Measurements from ENCODE around the gene PDZD4. TPM values are rescaled to one million over a fixed set of nuclear protein-coding genes. Genes with fewer than 3 reads are reported as not detected.

The PDZD4 gene
- total and polyA plus RNA-seq, 9 of the 15 experiments (the other 6 are each of a cell fraction or from before 2014, with no cell fraction given) = 0.05 to 0.38 (median 0.07) TPM; not detected in 5

DNA sequence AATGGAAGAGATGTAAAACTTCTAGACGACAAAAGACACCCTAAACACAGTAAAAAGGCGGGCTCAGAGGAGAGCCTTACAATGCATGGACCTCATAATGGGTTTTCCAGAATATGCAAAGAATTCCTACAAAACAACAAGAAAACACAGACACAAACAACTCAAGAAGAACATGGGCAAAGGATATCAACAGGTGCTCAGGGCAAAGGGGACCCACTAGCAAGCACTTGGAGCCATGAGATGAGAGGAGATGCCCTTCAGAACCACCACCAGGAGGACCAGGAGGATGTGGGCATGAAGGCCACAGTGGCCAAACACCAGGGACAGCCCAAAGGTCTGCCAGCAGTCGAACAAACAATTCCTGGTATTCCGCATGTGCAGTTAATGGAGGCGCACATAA is 17.2 kb downstream of the PDZD4 start:
- H2AFZ ChIP-seq (ENCODE audit: low read depth, low read length) = no peak overlapping the region
- DNase-seq (ENCODE audit: extremely low read depth in 1 of 4, low spot score in 3 of 4) (no peak), ATAC-seq (no peak), FAIRE-seq (no peak)
- no peaks in the 10 kb centered on the region; the same call in 1 of the 2 replicates for H4K20me1 ChIP-seq (replicated peaks; ENCODE audit: control insufficient read depth, insufficient read depth, low read length)
- no peak overlapping the region for H3K27ac ChIP-seq (ENCODE audit: extremely low read depth, low read depth, low read length)
- H3K27me3 ChIP-seq (ENCODE audit: control insufficient read depth in 2 of 2, insufficient read depth in 2 of 2, low read length in 2 of 2) = peaks cover 16 to 33% of the 10 kb centered on the region in 2 experiments; a peak in 3 of 5 replicates
- 20% methylated on average over 5 of the region's 5 CpGs for WGBS (ENCODE audit: insufficient coverage, low coverage, missing lambda C conversion rate)
- H3K4me3 ChIP-seq = no peak overlapping the region
- no peak overlapping the region for H3K9ac ChIP-seq (ENCODE audit: insufficient read depth in 1 of 2, low read depth in 2 of 2, low read length in 2 of 2)
- H3K9me3 ChIP-seq (replicated peaks; ENCODE audit: control insufficient read depth, insufficient read depth, low read depth, low read length) = no peaks in the 10 kb centered on the region
- H3K4me1 ChIP-seq (replicated peaks in 1 of 2; ENCODE audit: control insufficient read depth in 2 of 2, insufficient read depth in 2 of 2, low read length in 2 of 2) = peaks cover 5 to 21% of the 10 kb centered on the region in 2 experiments; a peak in 4 of 5 replicates
- H3K9me1 ChIP-seq (ENCODE audit: control insufficient read depth, insufficient read depth, low read length) = no peaks in the 10 kb centered on the region
- TF ChIP-seq MCM3 (IDR thresholded peaks at IDR 0.05) (no peak), STAG1 (CRISPR knock-in tag; IDR thresholded peaks at IDR 0.05; ENCODE audit: borderline replicate concordance) (no peak), ZNF146 (CRISPR knock-in tag; IDR thresholded peaks at IDR 0.05; ENCODE audit: unreplicated experiment) (no peak), CCNT2 (IDR thresholded peaks at IDR 0.05; ENCODE audit: borderline replicate concordance, extremely low read depth, insufficient read length, low read depth, low read length) (no peak), MECOM (CRISPR knock-in tag; IDR thresholded peaks at IDR 0.05) (no peak), NONO (IDR thresholded peaks at IDR 0.05; ENCODE audit: low read depth in 2 of 2, low read length in 1 of 2) (no peak), GABPB1 (CRISPR knock-in tag; IDR thresholded peaks at IDR 0.05) (no peak), SMARCA4 (IDR thresholded peaks at IDR 0.05) (no peak), ZNF644 (tag; IDR thresholded peaks at IDR 0.05; ENCODE audit: low read depth) (no peak), ZNF384 (IDR thresholded peaks at IDR 0.05; ENCODE audit: low read depth, low read length) (no peak), ZZZ3 (IDR thresholded peaks at IDR 0.05) (no peak), EWSR1 (IDR thresholded peaks at IDR 0.05; ENCODE audit: borderline replicate concordance, low read depth, partially characterized antibody) (no peak), NFYB (IDR thresholded peaks at IDR 0.05; ENCODE audit: extremely low read depth, insufficient read length) (no peak), CAMTA2 (CRISPR knock-in tag; conservative IDR thresholded peaks at IDR 0.05) (no peak), FOXK2 (conservative IDR thresholded peaks at IDR 0.05 in 1 of 2, IDR thresholded peaks at IDR 0.05 in 1 of 2; ENCODE audit: low read depth in 2 of 2) (no peak), SAFB (IDR thresholded peaks at IDR 0.05; ENCODE audit: borderline replicate concordance, low read depth, low read length) (no peak)
- TF ChIP-seq, protein P1, sequence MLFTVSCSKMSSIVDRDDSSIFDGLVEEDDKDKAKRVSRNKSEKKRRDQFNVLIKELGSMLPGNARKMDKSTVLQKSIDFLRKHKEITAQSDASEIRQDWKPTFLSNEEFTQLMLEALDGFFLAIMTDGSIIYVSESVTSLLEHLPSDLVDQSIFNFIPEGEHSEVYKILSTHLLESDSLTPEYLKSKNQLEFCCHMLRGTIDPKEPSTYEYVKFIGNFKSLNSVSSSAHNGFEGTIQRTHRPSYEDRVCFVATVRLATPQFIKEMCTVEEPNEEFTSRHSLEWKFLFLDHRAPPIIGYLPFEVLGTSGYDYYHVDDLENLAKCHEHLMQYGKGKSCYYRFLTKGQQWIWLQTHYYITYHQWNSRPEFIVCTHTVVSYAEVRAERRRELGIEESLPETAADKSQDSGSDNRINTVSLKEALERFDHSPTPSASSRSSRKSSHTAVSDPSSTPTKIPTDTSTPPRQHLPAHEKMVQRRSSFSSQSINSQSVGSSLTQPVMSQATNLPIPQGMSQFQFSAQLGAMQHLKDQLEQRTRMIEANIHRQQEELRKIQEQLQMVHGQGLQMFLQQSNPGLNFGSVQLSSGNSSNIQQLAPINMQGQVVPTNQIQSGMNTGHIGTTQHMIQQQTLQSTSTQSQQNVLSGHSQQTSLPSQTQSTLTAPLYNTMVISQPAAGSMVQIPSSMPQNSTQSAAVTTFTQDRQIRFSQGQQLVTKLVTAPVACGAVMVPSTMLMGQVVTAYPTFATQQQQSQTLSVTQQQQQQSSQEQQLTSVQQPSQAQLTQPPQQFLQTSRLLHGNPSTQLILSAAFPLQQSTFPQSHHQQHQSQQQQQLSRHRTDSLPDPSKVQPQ (CRISPR knock-in tag; IDR thresholded peaks at IDR 0.05; ENCODE audit: borderline replicate concordance) = no peak
- no peaks in the 10 kb centered on the region for H3K36me3 ChIP-seq (ENCODE audit: control insufficient read depth, insufficient read depth, low read length)
- CTCF ChIA-PET (ENCODE audit: low intra/inter-chr PET ratio) = no interaction called here
- intact Hi-C loops (cut with micrococcal nuclease) = no loop called here
- no TSS peak for BruUV-seq (replicated peaks)
- no peak overlapping the region for H3K4me2 ChIP-seq (ENCODE audit: insufficient read depth, low read length)
- no peaks in the 10 kb centered on the region for H3K79me2 ChIP-seq (ENCODE audit: control insufficient read depth, insufficient read depth, low read length)
- POLR2A ChIA-PET = no interaction called here
- in situ Hi-C loops (cut with MboI) = no loop called here

Data from K562 (cell line).